Mammary epithelial cell (primary cell): ENCODE results near the gene CIB1.

Experiments
- EZH2 ChIP-seq: IDR thresholded peaks from 2 replicates; pipeline ENCODE4 v1.6.1; 2012; ENCODE audit warnings: low read length, inconsistent platforms, borderline replicate concordance
- TF ChIP-seq, protein P1 (sequence below), 2 donors: IDR thresholded peaks in 1 of 2; conservative IDR thresholded peaks in 1 of 2; 2 replicates each; pipeline ENCODE4 v1.5.1; 2011 to 2012; ENCODE audit warnings: inconsistent platforms in 2 of 2, low read length in 2 of 2, mild to moderate bottlenecking in 2 of 2, control low read depth in 1 of 2, low read depth in 1 of 2; ENCODE audit not compliant: insufficient read depth in 1 of 2; ENCODE audit errors: extremely low read depth in 1 of 2

GRCh38 chr15:90188914-90189748 is 44.6 kb downstream of the CIB1 start:
- TF ChIP-seq, protein P1, sequence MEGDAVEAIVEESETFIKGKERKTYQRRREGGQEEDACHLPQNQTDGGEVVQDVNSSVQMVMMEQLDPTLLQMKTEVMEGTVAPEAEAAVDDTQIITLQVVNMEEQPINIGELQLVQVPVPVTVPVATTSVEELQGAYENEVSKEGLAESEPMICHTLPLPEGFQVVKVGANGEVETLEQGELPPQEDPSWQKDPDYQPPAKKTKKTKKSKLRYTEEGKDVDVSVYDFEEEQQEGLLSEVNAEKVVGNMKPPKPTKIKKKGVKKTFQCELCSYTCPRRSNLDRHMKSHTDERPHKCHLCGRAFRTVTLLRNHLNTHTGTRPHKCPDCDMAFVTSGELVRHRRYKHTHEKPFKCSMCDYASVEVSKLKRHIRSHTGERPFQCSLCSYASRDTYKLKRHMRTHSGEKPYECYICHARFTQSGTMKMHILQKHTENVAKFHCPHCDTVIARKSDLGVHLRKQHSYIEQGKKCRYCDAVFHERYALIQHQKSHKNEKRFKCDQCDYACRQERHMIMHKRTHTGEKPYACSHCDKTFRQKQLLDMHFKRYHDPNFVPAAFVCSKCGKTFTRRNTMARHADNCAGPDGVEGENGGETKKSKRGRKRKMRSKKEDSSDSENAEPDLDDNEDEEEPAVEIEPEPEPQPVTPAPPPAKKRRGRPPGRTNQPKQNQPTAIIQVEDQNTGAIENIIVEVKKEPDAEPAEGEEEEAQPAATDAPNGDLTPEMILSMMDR (conservative IDR thresholded peaks at IDR 0.05 in 1 of 2, IDR thresholded peaks at IDR 0.05 in 1 of 2; ENCODE audit: extremely low read depth in 1 of 2, insufficient read depth in 1 of 2, low read depth in 1 of 2, low read length in 2 of 2), result no peak
- no peak for TF ChIP-seq EZH2
